H1 (cell line): Measurements from ENCODE around the gene FOXK1. TPM values are rescaled to one million over a fixed set of nuclear protein-coding genes. Genes with fewer than 3 reads are reported as not detected.

Source experiments
- CTCF ChIA-PET: fragments of 300-600 bp; sonication (Branson Sonifier 250); formaldehyde crosslinking; loops from one replicate; lab custom pipeline; 2021; ENCODE audit not compliant: partially characterized antibody; lab: Charles Lee
- POLR2A ChIA-PET: fragments of 300-600 bp; sonication (Branson Sonifier 250); formaldehyde crosslinking; loops from one replicate; lab custom pipeline; 2021; ENCODE audit warnings: inconsistent platforms; ENCODE audit not compliant: partially characterized antibody; lab: Charles Lee
- DNase-seq, 2 experiments: peaks; one replicate each; pipeline versions ENCODE4 v3.0.0 to v3.0.0-alpha.2; 2010 to 2022; ENCODE audit warnings: low spot score in 2 of 2, low read depth in 1 of 2, mixed read lengths in 1 of 2
- FAIRE-seq: peaks from 2 replicates; lab custom pipeline; 2011; peaks lifted over from hg19 to GRCh38; lab: Jason Lieb, UNC
- H2AFZ ChIP-seq: 2 replicates; pipeline ENCODE4 v1.8.1; 2012; ENCODE audit warnings: low read length, inconsistent platforms
- H2AK5ac ChIP-seq: 2 replicates; pipeline ENCODE4 v1.6.1; 2013; ENCODE audit warnings: low read depth, low read length
- H2BK120ac ChIP-seq: replicated peaks from 2 replicates; pipeline ENCODE3; 2013; ENCODE audit warnings: low read depth, low read length, inconsistent platforms
- H2BK12ac ChIP-seq: 2 replicates; pipeline ENCODE4 v1.6.1; 2013; ENCODE audit warnings: low read depth, low read length
- H2BK15ac ChIP-seq: 2 replicates; pipeline ENCODE4 v1.6.1; 2013; ENCODE audit warnings: low read length
- H2BK20ac ChIP-seq: 2 replicates; pipeline ENCODE4 v1.6.1; 2013; ENCODE audit warnings: low read length
- H2BK5ac ChIP-seq: 2 replicates; pipeline ENCODE4 v1.6.1; 2013; ENCODE audit warnings: low read depth, low read length
- H3K14ac ChIP-seq: 2 replicates; pipeline ENCODE4 v1.6.1; 2013; ENCODE audit warnings: inconsistent platforms; ENCODE audit not compliant: insufficient read length
- H3K18ac ChIP-seq: 2 replicates; pipeline ENCODE4 v1.6.1; 2013; ENCODE audit warnings: low read length; ENCODE audit errors: extremely low read depth
- H3K23ac ChIP-seq: 2 replicates; pipeline ENCODE4 v1.6.1; 2013; ENCODE audit warnings: inconsistent platforms; ENCODE audit not compliant: insufficient read length
- H3K23me2 ChIP-seq: 2 replicates; pipeline ENCODE4 v1.6.1; 2013; ENCODE audit warnings: low read depth, low read length
- H3K27ac ChIP-seq: 2 replicates; pipeline ENCODE4 v1.6.1; 2011; ENCODE audit warnings: low read depth, low read length, inconsistent platforms
- H3K27me3 ChIP-seq, 4 experiments: replicated peaks in 1 of 4; 1 replicate in 1 of 4; 2 replicates in 3 of 4; pipeline versions ENCODE4 v1.6.1 to v1.8.1; 2011 to 2013; ENCODE audit warnings: low read length in 3 of 4, mild to moderate bottlenecking in 3 of 4, inconsistent platforms in 2 of 4, mixed read lengths in 2 of 4, moderate library complexity in 1 of 4; ENCODE audit not compliant: control insufficient read depth in 3 of 4, insufficient read depth in 3 of 4; ENCODE audit errors: extremely low read depth in 1 of 4
- H3K36me3 ChIP-seq, 4 experiments: 2 replicates each; pipeline versions ENCODE4 v1.6.1 to v1.8.1; 2011 to 2013; ENCODE audit warnings: mild to moderate bottlenecking in 4 of 4, low read length in 3 of 4, moderate library complexity in 2 of 4, control low read depth in 1 of 4, inconsistent platforms in 1 of 4; ENCODE audit not compliant: insufficient read depth in 4 of 4, control insufficient read depth in 2 of 4
- H3K4ac ChIP-seq: replicated peaks from 2 replicates; pipeline ENCODE3; 2013; ENCODE audit warnings: low read length, low read depth, mixed read lengths, inconsistent platforms; ENCODE audit not compliant: insufficient read length
- H3K4me1 ChIP-seq, 4 experiments: replicated peaks in 1 of 4; 1 replicate in 1 of 4; 2 replicates in 3 of 4; pipeline versions ENCODE4 v1.6.1 to v1.8.1; 2011 to 2013; ENCODE audit warnings: low read length in 3 of 4, inconsistent platforms in 2 of 4, mixed read lengths in 1 of 4; ENCODE audit not compliant: insufficient read depth in 4 of 4, control insufficient read depth in 3 of 4
- H3K4me2 ChIP-seq, 2 experiments: 2 replicates each; pipeline versions ENCODE4 v1.6.1 to v1.8.1; 2011 to 2013; ENCODE audit warnings: low read depth in 2 of 2, low read length in 2 of 2, control low read depth in 1 of 2, inconsistent platforms in 1 of 2, mild to moderate bottlenecking in 1 of 2; ENCODE audit not compliant: insufficient read depth in 1 of 2
- H3K4me3 ChIP-seq, 4 experiments: fragments of 200-600, 300-600 bp in 1 of 4; sonication (generic), shearing (Covaris generic), sonication (Bioruptor Twin) in 1 of 4; 2 replicates each; pipeline versions ENCODE4 v1.5.1 to v1.8.1; 2011 to 2016; ENCODE audit warnings: low read length in 4 of 4, low read depth in 3 of 4, control low read depth in 2 of 4, inconsistent platforms in 2 of 4, mild to moderate bottlenecking in 2 of 4, mixed read lengths in 1 of 4, moderate library complexity in 1 of 4; ENCODE audit not compliant: insufficient read depth in 2 of 4; ENCODE audit errors: extremely low read depth in 1 of 4
- H3K56ac ChIP-seq: replicated peaks from 2 replicates; pipeline ENCODE3; 2013; ENCODE audit warnings: low read depth, mild to moderate bottlenecking, mixed read lengths, low read length, inconsistent platforms; ENCODE audit not compliant: insufficient read length
- H3K79me1 ChIP-seq: 2 replicates; pipeline ENCODE4 v1.6.1; 2013; ENCODE audit warnings: low read depth, low read length, control low read depth
- H3K79me2 ChIP-seq, 2 experiments: 2 replicates each; pipeline versions ENCODE4 v1.6.1 to v1.8.1; 2012 to 2013; ENCODE audit warnings: low read length in 2 of 2, mild to moderate bottlenecking in 2 of 2, inconsistent platforms in 1 of 2; ENCODE audit not compliant: insufficient read depth in 2 of 2, control insufficient read depth in 1 of 2
- H3K9ac ChIP-seq, 4 experiments: replicated peaks in 1 of 4; 1 replicate in 1 of 4; 2 replicates in 3 of 4; pipeline versions ENCODE4 v1.6.1 to v1.8.1; 2011 to 2013; ENCODE audit warnings: low read depth in 3 of 4, low read length in 3 of 4, control low read depth in 2 of 4, mild to moderate bottlenecking in 2 of 4, moderate library complexity in 2 of 4, inconsistent platforms in 1 of 4; ENCODE audit errors: extremely low read depth in 1 of 4
- H3K9me3 ChIP-seq, 2 experiments: 2 replicates each; pipeline versions ENCODE4 v1.6.1 to v1.8.1; 2012 to 2013; ENCODE audit warnings: mild to moderate bottlenecking in 2 of 2, moderate library complexity in 2 of 2, control low read depth in 1 of 2, inconsistent platforms in 1 of 2, low read depth in 1 of 2, low read length in 1 of 2, mixed read lengths in 1 of 2; ENCODE audit not compliant: insufficient read depth in 2 of 2
- H4K20me1 ChIP-seq, 2 experiments: replicated peaks in 1 of 2; 2 replicates each; pipeline versions ENCODE3 to v1.8.1; 2011 to 2013; ENCODE audit warnings: inconsistent platforms in 2 of 2, low read length in 2 of 2, mild to moderate bottlenecking in 1 of 2; ENCODE audit not compliant: insufficient read depth in 2 of 2, control insufficient read depth in 1 of 2
- H4K5ac ChIP-seq: 2 replicates; pipeline ENCODE4 v1.6.1; 2013; ENCODE audit warnings: low read length, low read depth, mixed read lengths, inconsistent platforms; ENCODE audit not compliant: insufficient read length
- H4K8ac ChIP-seq: 2 replicates; pipeline ENCODE4 v1.8.0; 2013; ENCODE audit warnings: mild to moderate bottlenecking, moderate library complexity, low read length, inconsistent platforms; ENCODE audit not compliant: insufficient read depth; ENCODE audit errors: extremely low read depth
- H4K91ac ChIP-seq: replicated peaks from 2 replicates; pipeline ENCODE3; 2013; ENCODE audit warnings: low read length, mixed read lengths, inconsistent platforms; ENCODE audit not compliant: insufficient read length
- BACH1 ChIP-seq: IDR thresholded peaks from 2 replicates; pipeline ENCODE4 v1.6.1; 2012; ENCODE audit warnings: low read length, improper control_type of control experiment
- CHD2 ChIP-seq: IDR thresholded peaks from 2 replicates; pipeline ENCODE4 v1.6.1; 2012; ENCODE audit warnings: low read length, improper control_type of control experiment
- E2F6 ChIP-seq: IDR thresholded peaks from 2 replicates; pipeline ENCODE4 v1.6.1; 2012; ENCODE audit warnings: inconsistent platforms
- GABPA ChIP-seq: IDR thresholded peaks from 2 replicates; pipeline ENCODE4 v1.6.1; 2011; ENCODE audit warnings: mild to moderate bottlenecking, low read length, moderate library complexity, borderline replicate concordance; ENCODE audit not compliant: insufficient read depth
- NRF1 ChIP-seq: IDR thresholded peaks from 2 replicates; pipeline ENCODE4 v1.6.1; 2011; ENCODE audit warnings: mild to moderate bottlenecking, low read depth, low read length, improper control_type of control experiment
- POU5F1 ChIP-seq: IDR thresholded peaks from 2 replicates; pipeline ENCODE4 v1.6.1; 2011; ENCODE audit warnings: low read depth, mild to moderate bottlenecking, low read length, moderate library complexity
- RAD21 ChIP-seq, 2 experiments: IDR thresholded peaks in 1 of 2; conservative IDR thresholded peaks in 1 of 2; 2 replicates each; pipeline ENCODE4 v1.6.1; 2011; ENCODE audit warnings: low read depth in 2 of 2, low read length in 2 of 2, improper control_type of control experiment in 1 of 2, inconsistent platforms in 1 of 2, mild to moderate bottlenecking in 1 of 2, moderate library complexity in 1 of 2
- SP4 ChIP-seq: IDR thresholded peaks from 2 replicates; pipeline ENCODE4 v1.6.1; 2012; ENCODE audit warnings: low read length, inconsistent platforms
- USF2 ChIP-seq: IDR thresholded peaks from 2 replicates; pipeline ENCODE4 v1.6.1; 2011; ENCODE audit warnings: low read length, improper control_type of control experiment
- WGBS, 2 experiments: shearing (Covaris generic) in 1 of 2; methylation state at CpG; one replicate each; pipeline versions ENCODE4 v1.1.6 to v1.1.7; 2013 to 2015; ENCODE audit warnings: low lambda C conversion rate in 2 of 2, mixed read lengths in 2 of 2, inconsistent platforms in 1 of 2, low coverage in 1 of 2, missing lambda C conversion rate in 1 of 2; ENCODE audit not compliant: insufficient replicate concordance in 2 of 2, insufficient coverage in 1 of 2, insufficient read length in 1 of 2; ENCODE audit errors: extremely low coverage in 1 of 2, missing lambda C conversion rate in 1 of 2; 5-methylcytosine and 5-hydroxymethylcytosine counted together
- polyA plus RNA-seq, 7 experiments: library from polyadenylated mRNA; depleted of rRNA in 3 of 7; stranded (reverse) in 5 of 7; unstranded in 2 of 7; fragments of >200 nt in 5 of 7; fragments of 200-250 nt in 2 of 7; gene quantifications; 1 replicate in 5 of 7; 2 replicates in 1 of 7; 4 replicates in 1 of 7; pipeline versions ENCODE4 v1.2.1 to v1.2.3, GENCODE V29; 2011 to 2013; ENCODE audit warnings: missing spikeins in 2 of 7, mixed read lengths in 2 of 7
- total RNA-seq: library from RNA; stranded (reverse); fragmentation: NEBNext Ultra II Directional; extraction: Animal tissue kit (Norgen Biotek cat#: 25700); gene quantifications from 2 replicates; pipeline ENCODE4 v1.2.1, GENCODE V29; 2021

FOXK1 gene
- total and polyA plus RNA-seq, 2 of the 8 experiments (the other 6 are each of a cell fraction or from before 2014, with no cell fraction given), result 2.0 to 8.5 TPM

GRCh38 chr7:4790078-4790465 lies 108.0 kb downstream of the FOXK1 start:
- H3K18ac ChIP-seq, result no peak overlapping the region
- H2BK5ac ChIP-seq, result no peak overlapping the region
- no peaks in the 10 kb centered on the region; a peak in 1 of 4 replicates for H3K9me3 ChIP-seq
- H3K9ac ChIP-seq, result no peak overlapping the region
- H3K14ac ChIP-seq, result no peak overlapping the region
- peaks cover 3 to 34% (median 9%) of the 10 kb centered on the region in 4 experiments; a peak in 5 of 8 replicates for H3K36me3 ChIP-seq
- no peak overlapping the region for H2AFZ ChIP-seq
- no peak overlapping the region for H3K4ac ChIP-seq
- peaks cover 0 to 3% (median 1%) of the 10 kb centered on the region in 4 experiments; a peak in 4 of 7 replicates for H3K4me1 ChIP-seq
- no peak overlapping the region for H2BK15ac ChIP-seq
- no peak for DNase-seq
- H2BK12ac ChIP-seq, result no peak overlapping the region
- H4K91ac ChIP-seq, result no peak overlapping the region
- no peak overlapping the region for H2BK120ac ChIP-seq
- no peak for FAIRE-seq
- ChIA-PET POLR2A (interaction anchor here (0.6 to 1.7 kb wide), 3 partner anchors 9 to 21 kb away, joined by 3 to 4 read pairs (median 4); no protein-coding TSS in a partner anchor), CTCF (interaction anchor here (1.0 to 2.3 kb wide), 4 partner anchors 8 to 184 kb away, joined by 3 to 8 read pairs (median 5); no protein-coding TSS in a partner anchor)
- H2AK5ac ChIP-seq, result no peak overlapping the region
- no peak overlapping the region for H3K23ac ChIP-seq
- peaks cover 0 to 5% of the 10 kb centered on the region in 2 experiments for H4K20me1 ChIP-seq
- no peak overlapping the region for H3K27ac ChIP-seq
- no peaks in the 10 kb centered on the region for H3K27me3 ChIP-seq
- TF ChIP-seq CHD2 (no peak), BACH1 (no peak), NRF1 (no peak), GABPA (no peak), E2F6 (no peak), USF2 (no peak), POU5F1 (no peak), RAD21 (IDR thresholded peaks at IDR 0.05 in 1 of 2, conservative IDR thresholded peaks at IDR 0.05 in 1 of 2; ENCODE audit: low read depth in 2 of 2, low read length in 2 of 2) (no peak), SP4 (no peak)
- H3K79me2 ChIP-seq, result no peaks in the 10 kb centered on the region
- no peak overlapping the region for H4K8ac ChIP-seq
- peaks cover 7% of the 10 kb centered on the region; the same call in 1 of the 2 replicates for H3K23me2 ChIP-seq
- WGBS, 2 experiments, result 96% methylated on average over 7 of the region's 9 CpGs; no CpG with 5 or more reads in 1 of the 2 experiments
- no peak overlapping the region for H2BK20ac ChIP-seq
- H3K79me1 ChIP-seq, result no peaks in the 10 kb centered on the region
- H3K4me2 ChIP-seq, result no peak overlapping the region
- H4K5ac ChIP-seq, result no peak overlapping the region
- no peak overlapping the region for H3K56ac ChIP-seq
- no peak overlapping the region for H3K4me3 ChIP-seq
